Osteoblast (primary cell): Measurements from ENCODE around the gene DMXL2. TPM values are rescaled to one million over a fixed set of nuclear protein-coding genes. Genes with fewer than 3 reads are reported as not detected.
"Not testable (repeated sequence)": the region's sequence is repeated elsewhere in the genome, so short reads cannot be mapped to it uniquely, and the experiment has no call there.

Experiments used
- DNase-seq: peaks from one replicate; pipeline ENCODE4 v3.0.0; 2011; ENCODE audit warnings: low spot score, mixed read lengths; ENCODE audit not compliant: insufficient read length; ENCODE audit errors: missing footprints
- H2AFZ ChIP-seq: 2 replicates; pipeline ENCODE4 v1.6.0; 2011; ENCODE audit warnings: mild to moderate bottlenecking, low read length
- H3K27ac ChIP-seq: 2 replicates; pipeline ENCODE4 v1.5.1; 2011; ENCODE audit warnings: mild to moderate bottlenecking, low read depth, low read length, moderate library complexity
- H3K27me3 ChIP-seq: 2 replicates; pipeline ENCODE4 v1.6.0; 2012; ENCODE audit warnings: mild to moderate bottlenecking, control low read depth, inconsistent platforms, low read length, moderate library complexity; ENCODE audit not compliant: insufficient read depth
- H3K36me3 ChIP-seq: 2 replicates; pipeline ENCODE4 v1.5.1; 2011; ENCODE audit warnings: mild to moderate bottlenecking, low read length, control low read depth, moderate library complexity; ENCODE audit not compliant: insufficient read depth
- H3K4me1 ChIP-seq: 2 replicates; pipeline ENCODE4 v1.5.1; 2011; ENCODE audit warnings: mild to moderate bottlenecking, low read length, control low read depth, moderate library complexity; ENCODE audit not compliant: insufficient read depth
- H3K4me2 ChIP-seq: 2 replicates; pipeline ENCODE4 v1.6.0; 2011; ENCODE audit warnings: mild to moderate bottlenecking, low read length; ENCODE audit not compliant: insufficient read depth
- H3K4me3 ChIP-seq: fragments of 200-600 bp; sonication (generic); 3 replicates; pipeline ENCODE4 v1.5.1; 2012; ENCODE audit warnings: mild to moderate bottlenecking, low read length, inconsistent platforms; ENCODE audit not compliant: insufficient read depth
- H3K79me2 ChIP-seq: 2 replicates; pipeline ENCODE4 v1.6.0; 2012; ENCODE audit warnings: mild to moderate bottlenecking, low read length, control low read depth, inconsistent platforms; ENCODE audit not compliant: insufficient read depth
- H3K9me3 ChIP-seq: 2 replicates; pipeline ENCODE4 v1.5.1; 2011; ENCODE audit warnings: low read depth, low read length, control low read depth
- H4K20me1 ChIP-seq: 2 replicates; pipeline ENCODE4 v1.6.0; 2012; ENCODE audit warnings: mild to moderate bottlenecking, low read length, control low read depth; ENCODE audit not compliant: insufficient read depth
- total RNA-seq: library from RNA; depleted of rRNA; stranded (reverse); fragments of >200 nt; gene quantifications from 2 replicates; pipeline ENCODE4 v1.2.3, GENCODE V29; 2012
- TF ChIP-seq, protein P1 (sequence below): IDR thresholded peaks from 2 replicates; pipeline ENCODE4 v1.5.1; 2011; ENCODE audit warnings: mild to moderate bottlenecking, low read depth, low read length, moderate library complexity; ENCODE audit errors: extremely low read depth

Gene DMXL2
- total RNA-seq, 1 donor, result 37.3 TPM

DNA sequence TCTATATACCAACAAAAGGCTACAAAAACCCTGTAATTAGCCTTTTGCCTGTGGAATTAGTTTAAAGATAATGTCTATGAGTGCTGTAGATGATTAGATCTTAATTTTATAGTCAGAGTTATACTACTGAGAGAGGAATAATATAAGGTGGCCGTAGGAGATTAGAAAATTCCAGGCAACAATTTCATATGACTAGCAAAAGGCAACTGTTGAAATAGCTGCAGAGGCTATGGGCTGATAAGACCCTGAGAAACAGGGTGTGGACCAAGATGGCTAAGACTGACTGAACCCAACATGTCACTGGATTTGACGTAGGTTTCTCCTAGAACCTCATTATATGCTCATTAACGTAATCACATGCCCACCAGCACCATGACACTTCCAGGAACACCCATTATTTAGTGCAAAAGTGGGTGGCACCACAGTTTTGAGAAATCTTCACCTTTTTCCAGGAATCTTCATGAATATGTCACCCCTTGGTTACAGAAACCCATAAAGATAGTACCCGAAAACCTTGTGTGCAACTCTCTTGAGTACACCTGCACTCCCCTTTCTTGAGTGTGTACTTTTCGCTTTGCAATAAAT lies 29.6 kb upstream of the DMXL2 start:
- no peaks in the 10 kb centered on the region for H3K79me2 ChIP-seq
- TF ChIP-seq, protein P1, sequence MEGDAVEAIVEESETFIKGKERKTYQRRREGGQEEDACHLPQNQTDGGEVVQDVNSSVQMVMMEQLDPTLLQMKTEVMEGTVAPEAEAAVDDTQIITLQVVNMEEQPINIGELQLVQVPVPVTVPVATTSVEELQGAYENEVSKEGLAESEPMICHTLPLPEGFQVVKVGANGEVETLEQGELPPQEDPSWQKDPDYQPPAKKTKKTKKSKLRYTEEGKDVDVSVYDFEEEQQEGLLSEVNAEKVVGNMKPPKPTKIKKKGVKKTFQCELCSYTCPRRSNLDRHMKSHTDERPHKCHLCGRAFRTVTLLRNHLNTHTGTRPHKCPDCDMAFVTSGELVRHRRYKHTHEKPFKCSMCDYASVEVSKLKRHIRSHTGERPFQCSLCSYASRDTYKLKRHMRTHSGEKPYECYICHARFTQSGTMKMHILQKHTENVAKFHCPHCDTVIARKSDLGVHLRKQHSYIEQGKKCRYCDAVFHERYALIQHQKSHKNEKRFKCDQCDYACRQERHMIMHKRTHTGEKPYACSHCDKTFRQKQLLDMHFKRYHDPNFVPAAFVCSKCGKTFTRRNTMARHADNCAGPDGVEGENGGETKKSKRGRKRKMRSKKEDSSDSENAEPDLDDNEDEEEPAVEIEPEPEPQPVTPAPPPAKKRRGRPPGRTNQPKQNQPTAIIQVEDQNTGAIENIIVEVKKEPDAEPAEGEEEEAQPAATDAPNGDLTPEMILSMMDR, result no peak
- no peaks in the 10 kb centered on the region for H3K9me3 ChIP-seq
- H3K4me1 ChIP-seq, result no peaks in the 10 kb centered on the region
- H3K27ac ChIP-seq, result no peak overlapping the region
- no peak for DNase-seq
- no peak overlapping the region for H2AFZ ChIP-seq
- H4K20me1 ChIP-seq, result no peaks in the 10 kb centered on the region
- no peak overlapping the region for H3K4me2 ChIP-seq
- H3K36me3 ChIP-seq, result no peaks in the 10 kb centered on the region
- peaks cover 5% of the 10 kb centered on the region for H3K27me3 ChIP-seq
- no peak overlapping the region for H3K4me3 ChIP-seq

DNA sequence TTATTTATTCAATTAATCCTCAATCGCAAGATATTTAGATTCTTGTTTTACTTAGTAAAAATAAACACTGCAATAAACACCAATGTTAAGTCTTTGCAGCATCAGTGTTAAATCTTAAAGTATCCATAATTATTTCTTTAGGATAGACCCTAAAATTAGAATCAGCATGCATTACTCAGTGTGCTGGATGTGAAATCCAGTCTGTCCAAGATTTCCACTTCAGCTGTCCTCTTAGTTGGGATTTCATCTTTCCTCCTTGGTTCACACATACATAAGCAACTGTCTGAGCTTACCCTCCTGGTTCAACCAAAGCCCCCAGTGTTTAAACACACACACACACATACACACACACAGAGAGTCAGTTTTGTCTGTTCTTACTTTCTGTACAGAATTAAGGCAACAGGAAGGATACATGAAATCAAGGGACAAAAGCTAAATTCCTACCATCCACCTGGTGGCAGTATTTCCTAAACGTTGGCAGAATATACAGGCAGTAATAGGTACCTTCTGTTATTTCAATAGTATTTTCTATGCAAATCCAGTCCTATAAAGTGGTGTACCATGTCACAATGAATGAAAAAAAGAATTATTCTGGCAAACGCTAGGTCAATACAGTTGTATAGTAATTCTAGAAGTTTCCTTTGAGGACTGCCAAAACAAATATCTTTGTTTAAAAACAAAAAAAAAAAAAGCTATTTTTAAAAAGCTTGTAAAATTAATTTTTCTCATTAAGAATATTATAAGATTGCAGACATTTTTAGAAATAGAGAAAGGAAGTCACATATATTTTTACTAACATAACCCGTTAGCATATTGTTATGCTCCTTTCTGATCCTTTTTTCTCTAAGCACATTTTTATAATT lies 27.3 kb upstream of the DMXL2 start:
- no peaks in the 10 kb centered on the region for H3K36me3 ChIP-seq
- no peak overlapping the region for H2AFZ ChIP-seq
- no peaks in the 10 kb centered on the region for H4K20me1 ChIP-seq
- H3K4me3 ChIP-seq, result no peak overlapping the region
- H3K27ac ChIP-seq, result no peak overlapping the region
- peaks cover 5% of the 10 kb centered on the region for H3K27me3 ChIP-seq
- TF ChIP-seq, protein P1, result peak; percentile 68
- H3K4me1 ChIP-seq, result peaks cover 3% of the 10 kb centered on the region
- no peaks in the 10 kb centered on the region for H3K79me2 ChIP-seq
- H3K9me3 ChIP-seq, result no peaks in the 10 kb centered on the region
- no peak for DNase-seq
- H3K4me2 ChIP-seq, result no peak overlapping the region

DNA sequence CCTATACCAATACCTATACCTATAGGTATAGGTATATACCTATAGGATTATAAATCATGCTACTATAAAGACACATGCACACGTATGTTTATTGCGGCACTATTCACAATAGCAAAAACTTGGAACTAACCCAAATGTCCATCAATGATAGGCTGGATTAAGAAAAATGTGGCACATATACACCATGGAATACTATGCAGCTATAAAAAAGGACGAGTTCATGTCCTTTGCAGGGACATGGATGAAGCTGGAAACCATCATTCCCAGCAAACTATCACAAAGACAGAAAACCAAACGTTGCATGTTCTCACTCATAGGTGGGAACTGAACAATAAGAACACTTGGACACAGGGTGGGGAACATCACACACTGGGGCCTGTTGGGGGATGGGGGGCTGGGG lies 26.1 kb upstream of the DMXL2 start:
- H3K27me3 ChIP-seq, H3K4me2 ChIP-seq, H3K9me3 ChIP-seq, DNase-seq, H3K27ac ChIP-seq, H3K36me3 ChIP-seq, H4K20me1 ChIP-seq, H3K79me2 ChIP-seq, H3K4me3 ChIP-seq, H3K4me1 ChIP-seq, H2AFZ ChIP-seq: not testable (repeated sequence)

DNA sequence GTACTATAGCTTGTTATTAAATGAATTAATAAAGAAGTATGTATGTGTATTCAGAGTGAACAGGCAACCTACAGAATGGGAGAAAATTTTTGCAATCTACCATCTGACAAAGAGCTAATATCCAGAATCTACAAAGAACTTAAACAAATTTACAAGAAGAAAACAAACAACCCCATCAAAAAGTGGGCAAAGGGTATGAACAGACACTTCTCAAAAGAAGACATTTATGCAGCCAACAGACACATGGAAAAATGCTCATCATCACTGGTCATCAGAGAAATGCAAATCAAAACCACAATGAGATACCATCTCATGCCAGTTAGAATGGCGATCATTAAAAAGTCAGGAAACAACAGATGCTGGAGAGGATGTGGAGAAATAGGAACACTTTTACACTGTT lies 25.5 kb upstream of the DMXL2 start:
- not testable (repeated sequence) for H3K79me2 ChIP-seq, H3K4me2 ChIP-seq, H2AFZ ChIP-seq, H3K9me3 ChIP-seq, H3K36me3 ChIP-seq, DNase-seq, H3K4me1 ChIP-seq, H3K27me3 ChIP-seq, H3K27ac ChIP-seq, H4K20me1 ChIP-seq, H3K4me3 ChIP-seq

DNA sequence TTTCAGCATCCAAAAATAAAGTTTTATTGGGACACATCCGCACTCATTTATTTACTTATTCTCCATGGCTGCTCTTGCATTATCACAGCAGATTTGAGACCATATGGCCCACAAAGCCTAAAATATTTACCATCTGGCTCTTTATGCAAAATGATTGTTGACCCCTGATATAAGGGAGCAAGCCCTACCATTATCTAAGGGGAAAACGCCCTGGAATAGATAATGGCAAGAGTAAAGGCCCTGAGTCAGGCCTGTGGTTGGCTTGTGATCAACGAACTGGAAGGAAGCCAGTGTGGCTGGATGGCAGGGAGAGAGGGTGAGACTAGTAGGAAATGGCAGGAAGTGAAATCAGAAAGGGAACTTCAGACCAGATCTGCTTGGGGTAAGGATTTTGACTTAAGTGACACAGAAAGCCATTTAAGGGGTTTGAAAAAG lies 24.6 kb upstream of the DMXL2 start:
- TF ChIP-seq, protein P1, result no peak
- no peak overlapping the region for H3K4me3 ChIP-seq
- peaks cover 3% of the 10 kb centered on the region for H3K4me1 ChIP-seq
- no peak overlapping the region for H3K4me2 ChIP-seq
- H2AFZ ChIP-seq, result peak overlapping the region; percentile 36
- no peaks in the 10 kb centered on the region for H4K20me1 ChIP-seq
- H3K9me3 ChIP-seq, result no peaks in the 10 kb centered on the region
- H3K27me3 ChIP-seq, result peaks cover 2% of the 10 kb centered on the region
- no peak for DNase-seq
- no peaks in the 10 kb centered on the region for H3K79me2 ChIP-seq
- H3K36me3 ChIP-seq, result no peaks in the 10 kb centered on the region
- H3K27ac ChIP-seq, result no peak overlapping the region
